GM21786 (cell line): ENCODE data around the gene UBE2E2.

Source experiments
- ATAC-seq: cut with Tn5 transposase; IDR thresholded peaks from one replicate; pipeline ENCODE4 v1.9.1; 2021; ENCODE audit not compliant: unreplicated experiment

Gene UBE2E2

GRCh38 chr3:23239211-23240068, 36.3 kb downstream of the UBE2E2 start:
- no peak for ATAC-seq

GRCh38 chr3:23240171-23240785, 37.2 kb downstream of the UBE2E2 start:
- no peak for ATAC-seq

GRCh38 chr3:23241256-23241655, 38.1 kb downstream of the UBE2E2 start:
- ATAC-seq: no peak

GRCh38 chr3:23242106-23242505, 39.0 kb downstream of the UBE2E2 start:
- no peak for ATAC-seq

GRCh38 chr3:23244324-23245041, 41.4 kb downstream of the UBE2E2 start:
- ATAC-seq: no peak

GRCh38 chr3:23246651-23247050, 43.5 kb downstream of the UBE2E2 start:
- no peak for ATAC-seq

GRCh38 chr3:23248594-23249131, 45.5 kb downstream of the UBE2E2 start:
- ATAC-seq: no peak

- no peak for ATAC-seq
These were observed 46.8 kb downstream of the UBE2E2 start for GRCh38 chr3:23249961-23250360.

- ATAC-seq: no peak
These were observed 49.0 kb downstream of the UBE2E2 start for GRCh38 chr3:23252122-23252521.

GRCh38 chr3:23253214-23253613, 50.1 kb downstream of the UBE2E2 start:
- peak; percentile 81 for ATAC-seq

GRCh38 chr3:23254282-23254681, 51.2 kb downstream of the UBE2E2 start:
- ATAC-seq: no peak

- ATAC-seq: no peak
These were observed 51.7 kb downstream of the UBE2E2 start for GRCh38 chr3:23254835-23255234.

GRCh38 chr3:23256741-23257435, 53.8 kb downstream of the UBE2E2 start:
- ATAC-seq: no peak

- no peak for ATAC-seq
These were observed 55.0 kb downstream of the UBE2E2 start for GRCh38 chr3:23258110-23258509.

- ATAC-seq: no peak
These were observed 56.4 kb downstream of the UBE2E2 start for GRCh38 chr3:23259515-23259914.

GRCh38 chr3:23262766-23263165, 59.6 kb downstream of the UBE2E2 start:
- ATAC-seq: no peak

- ATAC-seq: no peak
These were observed 60.7 kb downstream of the UBE2E2 start for GRCh38 chr3:23263796-23264195.

- ATAC-seq: no peak
These were observed 61.3 kb downstream of the UBE2E2 start for GRCh38 chr3:23264413-23264812.

GRCh38 chr3:23270423-23270822, 67.3 kb downstream of the UBE2E2 start:
- no peak for ATAC-seq

GRCh38 chr3:23271876-23272741, 69.0 kb downstream of the UBE2E2 start:
- ATAC-seq: no peak
